Thyroid gland (tissue), 4 donors: Measurements from ENCODE around the gene PTDSS2.

Experiments
- POLR2A ChIP-seq, 2 donors: fragments of 450-650 bp; IDR thresholded peaks; one replicate each; pipeline ENCODE4 v1.6.1; 2017; ENCODE audit warnings: antibody characterized with exemption in 2 of 2, mild to moderate bottlenecking in 2 of 2, moderate library complexity in 1 of 2
- TF ChIP-seq, protein P1 (sequence below), 6 experiments: fragments of 200-600 bp in 3 of 6; fragments of 450-650 bp in 3 of 6; sonication (generic) in 3 of 6; IDR thresholded peaks; one replicate each; pipeline ENCODE4 v1.5.1; 2016 to 2019; ENCODE audit warnings: antibody characterized with exemption in 6 of 6, mild to moderate bottlenecking in 2 of 6, inconsistent platforms in 1 of 6, moderate library complexity in 1 of 6

DNA sequence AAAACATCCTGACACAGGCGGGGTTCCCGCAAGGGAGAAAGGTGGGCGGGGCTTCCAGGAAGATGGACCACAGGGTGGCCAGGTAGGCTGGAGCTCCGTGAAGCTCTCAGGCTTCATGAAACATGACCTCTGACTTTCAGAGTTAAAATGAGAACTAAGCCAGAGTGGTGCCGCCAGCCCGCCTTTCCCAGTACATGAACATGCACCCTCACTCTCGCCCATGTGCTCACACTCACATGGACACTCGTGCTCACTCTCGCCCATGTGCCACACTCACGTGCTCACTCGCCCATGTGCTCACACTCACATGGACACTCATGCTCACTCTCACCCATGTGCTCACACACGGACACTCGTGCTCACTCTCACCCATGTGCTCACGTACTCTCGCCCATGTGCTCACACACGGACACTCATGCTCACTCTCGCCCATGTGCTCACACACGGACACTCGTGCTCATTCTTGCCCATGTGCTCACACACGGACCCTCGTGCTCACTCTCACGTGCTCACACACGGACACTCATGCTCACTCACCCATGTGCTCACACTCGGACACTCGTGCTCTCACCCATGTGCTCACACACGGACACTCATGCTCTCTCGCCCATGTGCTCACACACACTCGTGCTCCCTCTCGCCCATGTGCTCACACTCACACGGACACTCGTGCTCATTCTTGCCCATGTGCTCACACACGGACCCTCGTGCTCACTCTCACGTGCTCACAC, 46.9 kb downstream of the PTDSS2 start:
- TF ChIP-seq, protein P1, sequence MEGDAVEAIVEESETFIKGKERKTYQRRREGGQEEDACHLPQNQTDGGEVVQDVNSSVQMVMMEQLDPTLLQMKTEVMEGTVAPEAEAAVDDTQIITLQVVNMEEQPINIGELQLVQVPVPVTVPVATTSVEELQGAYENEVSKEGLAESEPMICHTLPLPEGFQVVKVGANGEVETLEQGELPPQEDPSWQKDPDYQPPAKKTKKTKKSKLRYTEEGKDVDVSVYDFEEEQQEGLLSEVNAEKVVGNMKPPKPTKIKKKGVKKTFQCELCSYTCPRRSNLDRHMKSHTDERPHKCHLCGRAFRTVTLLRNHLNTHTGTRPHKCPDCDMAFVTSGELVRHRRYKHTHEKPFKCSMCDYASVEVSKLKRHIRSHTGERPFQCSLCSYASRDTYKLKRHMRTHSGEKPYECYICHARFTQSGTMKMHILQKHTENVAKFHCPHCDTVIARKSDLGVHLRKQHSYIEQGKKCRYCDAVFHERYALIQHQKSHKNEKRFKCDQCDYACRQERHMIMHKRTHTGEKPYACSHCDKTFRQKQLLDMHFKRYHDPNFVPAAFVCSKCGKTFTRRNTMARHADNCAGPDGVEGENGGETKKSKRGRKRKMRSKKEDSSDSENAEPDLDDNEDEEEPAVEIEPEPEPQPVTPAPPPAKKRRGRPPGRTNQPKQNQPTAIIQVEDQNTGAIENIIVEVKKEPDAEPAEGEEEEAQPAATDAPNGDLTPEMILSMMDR (IDR thresholded peaks at IDR 0.05) = no peak
- no peak for TF ChIP-seq POLR2A (IDR thresholded peaks at IDR 0.05)
